GM19240 (cell line): ENCODE data around the gene HOXC4.
"Not testable (repeated sequence)": the region's sequence is repeated elsewhere in the genome, so short reads cannot be mapped to it uniquely, and the experiment has no call there.

ENCODE experiments used
- DNase-seq: peaks from one replicate; pipeline ENCODE4 v3.0.0; 2011; ENCODE audit warnings: low spot score; ENCODE audit not compliant: insufficient read length

The HOXC4 gene

DNA sequence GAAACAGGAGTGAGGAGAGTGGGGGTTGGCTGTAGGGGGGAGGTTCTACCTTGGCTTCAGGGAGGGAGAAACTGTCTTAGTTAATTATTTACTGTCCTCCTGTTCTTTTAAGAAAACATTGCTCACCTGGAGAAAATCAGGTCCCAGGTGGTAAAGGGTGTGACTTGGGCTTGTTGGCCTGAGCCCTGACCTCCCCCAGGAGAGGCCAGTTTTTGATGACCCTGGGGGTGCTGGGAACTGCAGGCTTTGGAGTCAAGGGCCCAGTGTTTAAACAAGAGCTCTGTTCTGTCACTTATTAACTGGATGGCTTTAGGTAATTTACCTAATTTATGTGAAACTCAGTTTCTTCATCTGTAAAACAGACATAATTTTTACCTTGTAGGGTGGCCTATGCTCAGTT, 34.4 kb downstream of the HOXC4 start:
- not testable (repeated sequence) for DNase-seq

GRCh38 chr12:54089465-54089864, 35.8 kb downstream of the HOXC4 start:
- DNase-seq = not testable (repeated sequence)

DNA sequence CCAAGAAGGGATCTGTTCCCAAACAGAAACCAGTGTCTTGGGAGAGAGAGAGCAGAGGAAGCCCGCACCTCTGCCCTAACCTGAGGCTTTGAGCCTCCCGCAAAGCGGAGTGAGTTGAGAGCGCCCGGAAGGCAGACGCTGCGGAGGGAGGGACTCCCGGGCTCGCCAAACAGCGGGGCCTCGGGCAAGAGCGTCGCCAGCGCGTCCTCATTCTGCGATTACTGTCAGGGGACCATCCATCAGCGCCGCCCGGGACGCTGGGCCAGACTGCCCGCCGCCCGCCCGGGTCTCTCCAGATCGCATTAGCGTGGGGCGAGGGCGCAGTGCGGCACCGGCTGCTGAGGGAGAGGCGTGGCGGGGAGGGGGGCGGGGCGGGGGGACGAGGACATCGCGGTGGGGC, 36.7 kb downstream of the HOXC4 start:
- not testable (repeated sequence) for DNase-seq

DNA sequence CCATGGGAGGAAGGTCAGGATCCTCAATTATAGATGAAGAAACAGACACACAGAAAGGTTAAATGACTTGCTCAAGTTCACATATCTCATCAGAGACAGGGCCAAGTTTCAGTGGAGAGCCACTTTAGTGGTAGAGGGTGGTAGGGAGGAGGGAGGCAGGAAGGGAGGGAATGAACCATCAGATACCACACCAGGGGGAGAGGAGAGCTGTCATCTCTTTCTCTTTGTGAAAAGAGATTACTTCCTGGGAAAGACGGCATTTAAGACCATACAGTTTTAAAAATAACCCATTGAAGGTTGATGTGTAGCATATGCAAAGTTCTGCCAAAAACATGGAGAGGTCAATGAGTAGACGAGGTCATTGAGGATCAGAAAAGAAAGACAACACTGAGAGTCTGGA, 39.3 kb downstream of the HOXC4 start:
- DNase-seq = not testable (repeated sequence)

- DNase-seq = not testable (repeated sequence)
Observed at GRCh38 chr12:54095928-54096327, 42.3 kb downstream of the HOXC4 start.

DNA sequence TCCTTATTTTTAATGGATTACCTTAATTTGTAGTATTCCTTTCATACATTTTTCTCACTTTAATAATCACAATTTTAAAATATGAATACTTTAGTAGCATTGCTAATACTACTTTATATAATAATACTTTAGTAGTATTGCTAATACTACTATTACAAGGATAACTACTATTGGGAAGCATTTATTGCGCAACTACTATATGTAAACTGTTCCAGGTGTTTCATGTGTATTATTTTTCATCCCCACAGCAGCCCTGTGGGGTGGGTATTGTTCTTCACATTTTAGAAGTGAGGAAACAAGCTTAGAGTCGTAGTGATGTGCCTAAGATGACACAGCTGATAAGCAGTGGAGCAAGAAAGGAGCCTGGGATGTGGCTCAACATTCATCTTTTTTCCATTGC, 45.0 kb downstream of the HOXC4 start:
- DNase-seq = not testable (repeated sequence)

DNA sequence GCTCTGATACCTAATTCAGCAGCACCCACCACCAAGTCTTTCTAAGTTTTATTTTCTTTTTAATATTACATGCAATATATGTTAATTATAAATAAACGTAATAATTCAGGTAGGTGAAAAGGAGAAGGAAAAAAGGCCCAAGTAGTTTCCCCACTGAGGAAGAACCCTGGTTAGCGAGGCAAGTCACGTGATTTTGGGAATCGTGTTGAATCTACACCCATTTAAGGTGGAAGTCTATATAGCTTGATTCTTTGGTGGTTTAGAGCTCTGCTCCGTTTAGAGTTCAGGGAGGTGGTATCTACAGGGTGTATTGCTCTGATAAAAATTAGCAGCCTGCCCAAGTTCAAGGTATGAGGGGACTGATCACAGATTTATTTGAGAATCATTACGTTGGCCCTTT, 47.0 kb downstream of the HOXC4 start:
- not testable (repeated sequence) for DNase-seq

GRCh38 chr12:54102223-54102622, 48.6 kb downstream of the HOXC4 start:
- not testable (repeated sequence) for DNase-seq

- not testable (repeated sequence) for DNase-seq
Observed at GRCh38 chr12:54103827-54104226, 50.2 kb downstream of the HOXC4 start.
